ENCODE measurements around the gene STAT3. TPM values are rescaled to one million over a fixed set of nuclear protein-coding genes. Genes with fewer than 3 reads are reported as not detected.

STAT3 gene
- polyA plus RNA-seq, 1 of the 3 experiments (the other 2 are of a cell fraction), result 35.7 TPM

DNA sequence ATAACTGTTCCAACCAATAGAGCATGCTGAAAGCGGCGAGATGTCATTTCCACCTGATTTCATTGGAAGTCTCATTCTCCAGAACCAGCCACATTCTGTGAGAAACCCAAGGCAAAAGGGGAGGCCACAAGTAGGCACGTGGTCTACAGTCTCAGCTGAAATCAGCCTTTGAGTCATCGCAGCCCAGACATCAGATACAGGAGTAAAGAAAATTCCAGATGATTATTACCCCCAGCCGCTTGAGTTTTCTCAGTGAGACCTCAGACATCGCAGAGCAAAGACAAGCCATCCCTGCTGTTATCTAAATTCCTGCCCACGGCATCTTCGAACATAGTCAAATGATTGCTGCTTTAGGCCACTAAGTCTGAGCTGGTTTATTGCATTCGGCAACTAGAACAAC is 23.1 kb downstream of the STAT3 start (continued):
- TF ChIP-seq, protein P1, sequence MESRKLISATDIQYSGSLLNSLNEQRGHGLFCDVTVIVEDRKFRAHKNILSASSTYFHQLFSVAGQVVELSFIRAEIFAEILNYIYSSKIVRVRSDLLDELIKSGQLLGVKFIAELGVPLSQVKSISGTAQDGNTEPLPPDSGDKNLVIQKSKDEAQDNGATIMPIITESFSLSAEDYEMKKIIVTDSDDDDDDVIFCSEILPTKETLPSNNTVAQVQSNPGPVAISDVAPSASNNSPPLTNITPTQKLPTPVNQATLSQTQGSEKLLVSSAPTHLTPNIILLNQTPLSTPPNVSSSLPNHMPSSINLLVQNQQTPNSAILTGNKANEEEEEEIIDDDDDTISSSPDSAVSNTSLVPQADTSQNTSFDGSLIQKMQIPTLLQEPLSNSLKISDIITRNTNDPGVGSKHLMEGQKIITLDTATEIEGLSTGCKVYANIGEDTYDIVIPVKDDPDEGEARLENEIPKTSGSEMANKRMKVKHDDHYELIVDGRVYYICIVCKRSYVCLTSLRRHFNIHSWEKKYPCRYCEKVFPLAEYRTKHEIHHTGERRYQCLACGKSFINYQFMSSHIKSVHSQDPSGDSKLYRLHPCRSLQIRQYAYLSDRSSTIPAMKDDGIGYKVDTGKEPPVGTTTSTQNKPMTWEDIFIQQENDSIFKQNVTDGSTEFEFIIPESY (IDR thresholded peaks at IDR 0.05; ENCODE audit: borderline replicate concordance, low read depth), result no peak
- TF ChIP-seq SIN3A (IDR thresholded peaks at IDR 0.05; ENCODE audit: borderline replicate concordance, low read depth, low read length) (no peak), RXRA (IDR thresholded peaks at IDR 0.05; ENCODE audit: borderline replicate concordance, low read depth) (no peak)

DNA sequence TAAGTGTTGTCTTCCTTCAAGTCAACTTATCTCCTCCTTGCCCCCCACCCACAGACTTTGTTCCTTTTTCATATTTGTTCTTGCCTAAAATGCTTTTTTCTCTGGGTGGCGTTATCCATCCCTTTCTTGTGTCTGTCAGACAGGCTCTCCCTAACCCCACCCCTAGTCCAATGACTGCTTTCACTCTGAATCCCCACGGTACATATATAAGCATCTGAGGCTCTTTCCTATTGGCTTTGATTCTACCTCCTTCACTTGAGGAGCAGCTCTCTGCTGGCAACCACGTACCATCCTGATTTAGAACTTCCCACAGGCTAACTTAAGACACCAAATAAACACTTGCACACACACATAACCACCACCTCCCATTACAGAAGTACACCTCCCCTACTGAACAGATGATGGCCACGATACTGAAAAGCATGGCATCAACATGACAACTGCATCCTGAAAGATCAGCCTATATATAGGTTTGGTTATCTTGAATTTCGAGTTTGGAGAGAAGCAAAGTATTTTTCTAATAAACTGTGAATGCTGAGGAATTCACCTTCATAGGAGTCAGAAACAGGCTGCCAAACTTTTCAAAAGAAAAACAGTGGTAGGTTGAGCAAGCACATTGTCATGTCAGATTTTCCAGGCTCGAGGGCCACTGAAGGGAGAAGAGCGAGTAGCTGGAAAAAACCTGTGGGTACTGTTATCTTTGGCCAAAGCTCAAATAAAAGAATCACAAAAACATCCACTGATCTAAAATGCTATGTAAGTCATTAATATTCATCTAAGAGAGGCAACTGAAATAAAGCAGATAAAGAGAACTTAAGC is 24.3 kb downstream of the STAT3 start:
- Histone ChIP-seq H3K4me1 (ENCODE audit: control insufficient read depth in 1 of 2, insufficient read depth in 2 of 2, low read depth in 1 of 2, low read length in 1 of 2) (peaks cover 13 to 16% of the 10 kb centered on the region in 2 experiments; a peak in 1 of 4 replicates), H3K9me3 (no peaks in the 10 kb centered on the region), H3K9me2 (no peaks in the 10 kb centered on the region), H3K4me3 (ENCODE audit: low read depth in 2 of 2, low read length in 1 of 2) (no peak overlapping the region), H3K36me3 (replicated peaks in 1 of 2; ENCODE audit: control insufficient read depth in 1 of 2, insufficient read depth in 2 of 2, low read length in 1 of 2) (peaks cover 0 to 6% of the 10 kb centered on the region in 2 experiments), H3K9ac (no peak overlapping the region), H3K27ac (ENCODE audit: low read depth in 2 of 2, low read length in 1 of 2) (peak overlapping the region in 1 of 2 experiments; percentile 86; a peak in 2 of 4 replicates), H3K27me3 (ENCODE audit: insufficient read depth) (no peaks in the 10 kb centered on the region), H3F3A (replicated peaks; ENCODE audit: insufficient read depth) (peaks cover 43% of the 10 kb centered on the region), H3K79me2 (ENCODE audit: insufficient read depth) (peaks cover 93% of the 10 kb centered on the region), H3K4me2 (peak overlapping the region; percentile 37), H4K20me1 (ENCODE audit: insufficient read depth) (peaks cover 91% of the 10 kb centered on the region), H2AFZ (ENCODE audit: low read depth) (no peak overlapping the region)
- ChIA-PET CTCF (interaction anchor here (1.6 kb wide), 1 partner anchor 42 kb away, joined by 3 read pairs; no protein-coding TSS in a partner anchor), POLR2A (no interaction called here)
- WGBS (ENCODE audit: low lambda C conversion rate), result 75% methylated on average over 7 of the region's 7 CpGs
- no peak for DNase-seq
- TF ChIP-seq NFIC (IDR thresholded peaks at IDR 0.05; ENCODE audit: borderline replicate concordance) (no peak), GATA2 (CRISPR knock-in tag; IDR thresholded peaks at IDR 0.05) (no peak), RCOR1 (IDR thresholded peaks at IDR 0.05; ENCODE audit: low read length) (no peak), YY1 (IDR thresholded peaks at IDR 0.05; ENCODE audit: low read depth) (no peak), SMC3 (IDR thresholded peaks at IDR 0.05; ENCODE audit: low read depth, low read length) (no peak), EP300 (IDR thresholded peaks at IDR 0.05; ENCODE audit: borderline replicate concordance in 1 of 2, low read depth in 1 of 2, low read length in 1 of 2) (no peak), RXRA (IDR thresholded peaks at IDR 0.05; ENCODE audit: borderline replicate concordance, low read depth) (no peak), JUND (IDR thresholded peaks at IDR 0.05) (no peak), RFX5 (IDR thresholded peaks at IDR 0.05; ENCODE audit: low read length) (no peak), MEF2A (IDR thresholded peaks at IDR 0.05; ENCODE audit: borderline replicate concordance, low read depth) (no peak), TAF1 (IDR thresholded peaks at IDR 0.05; ENCODE audit: borderline replicate concordance, low read depth, low read length) (no peak), GABPA (IDR thresholded peaks at IDR 0.05; ENCODE audit: low read depth) (no peak), NRF1 (IDR thresholded peaks at IDR 0.05; ENCODE audit: low read depth, low read length) (no peak), REST (IDR thresholded peaks at IDR 0.05; ENCODE audit: low read depth, low read length) (no peak), MAX (IDR thresholded peaks at IDR 0.05; ENCODE audit: low read depth) (no peak)
- TF ChIP-seq, protein P2, sequence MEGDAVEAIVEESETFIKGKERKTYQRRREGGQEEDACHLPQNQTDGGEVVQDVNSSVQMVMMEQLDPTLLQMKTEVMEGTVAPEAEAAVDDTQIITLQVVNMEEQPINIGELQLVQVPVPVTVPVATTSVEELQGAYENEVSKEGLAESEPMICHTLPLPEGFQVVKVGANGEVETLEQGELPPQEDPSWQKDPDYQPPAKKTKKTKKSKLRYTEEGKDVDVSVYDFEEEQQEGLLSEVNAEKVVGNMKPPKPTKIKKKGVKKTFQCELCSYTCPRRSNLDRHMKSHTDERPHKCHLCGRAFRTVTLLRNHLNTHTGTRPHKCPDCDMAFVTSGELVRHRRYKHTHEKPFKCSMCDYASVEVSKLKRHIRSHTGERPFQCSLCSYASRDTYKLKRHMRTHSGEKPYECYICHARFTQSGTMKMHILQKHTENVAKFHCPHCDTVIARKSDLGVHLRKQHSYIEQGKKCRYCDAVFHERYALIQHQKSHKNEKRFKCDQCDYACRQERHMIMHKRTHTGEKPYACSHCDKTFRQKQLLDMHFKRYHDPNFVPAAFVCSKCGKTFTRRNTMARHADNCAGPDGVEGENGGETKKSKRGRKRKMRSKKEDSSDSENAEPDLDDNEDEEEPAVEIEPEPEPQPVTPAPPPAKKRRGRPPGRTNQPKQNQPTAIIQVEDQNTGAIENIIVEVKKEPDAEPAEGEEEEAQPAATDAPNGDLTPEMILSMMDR (IDR thresholded peaks at IDR 0.05), result no peak
- TF ChIP-seq, protein P3, sequence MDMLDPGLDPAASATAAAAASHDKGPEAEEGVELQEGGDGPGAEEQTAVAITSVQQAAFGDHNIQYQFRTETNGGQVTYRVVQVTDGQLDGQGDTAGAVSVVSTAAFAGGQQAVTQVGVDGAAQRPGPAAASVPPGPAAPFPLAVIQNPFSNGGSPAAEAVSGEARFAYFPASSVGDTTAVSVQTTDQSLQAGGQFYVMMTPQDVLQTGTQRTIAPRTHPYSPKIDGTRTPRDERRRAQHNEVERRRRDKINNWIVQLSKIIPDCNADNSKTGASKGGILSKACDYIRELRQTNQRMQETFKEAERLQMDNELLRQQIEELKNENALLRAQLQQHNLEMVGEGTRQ (IDR thresholded peaks at IDR 0.05; ENCODE audit: borderline replicate concordance, low read depth, low read length), result no peak
- TF ChIP-seq, protein P1 (IDR thresholded peaks at IDR 0.05; ENCODE audit: borderline replicate concordance, low read depth), result no peak
